Stimulated activated naive CD4-positive, alpha-beta T cell treated with Interleukin-2 at 50 U/mL for 16 hours (primary cell): Measurements from ENCODE around the gene SLC23A3.

Source experiments
- DNase-seq: peaks from one replicate; lab custom pipeline; 2025; lab: John Stamatoyannopoulos, UW

The SLC23A3 gene

DNA sequence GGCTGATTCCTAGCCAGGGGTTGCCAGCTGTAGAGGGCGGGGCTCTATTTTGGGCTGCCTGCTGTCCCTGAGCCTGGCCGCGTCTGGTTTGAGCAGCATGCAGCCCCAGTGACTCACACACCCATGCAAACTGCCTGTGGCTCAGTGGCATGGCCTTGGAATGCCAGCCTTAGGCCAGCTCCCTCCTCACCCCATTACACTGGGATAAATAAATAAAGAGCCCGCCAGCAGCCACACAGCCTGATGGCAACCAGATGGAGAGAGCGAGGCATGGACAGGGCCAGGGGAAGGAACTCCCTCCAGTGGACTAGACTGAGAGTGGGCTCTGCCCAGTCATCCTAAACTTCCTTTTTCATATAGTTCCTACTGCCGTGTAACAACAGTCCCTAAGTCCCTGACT is 27.5 kb downstream of the SLC23A3 start:
- DNase-seq, result no peak

DNA sequence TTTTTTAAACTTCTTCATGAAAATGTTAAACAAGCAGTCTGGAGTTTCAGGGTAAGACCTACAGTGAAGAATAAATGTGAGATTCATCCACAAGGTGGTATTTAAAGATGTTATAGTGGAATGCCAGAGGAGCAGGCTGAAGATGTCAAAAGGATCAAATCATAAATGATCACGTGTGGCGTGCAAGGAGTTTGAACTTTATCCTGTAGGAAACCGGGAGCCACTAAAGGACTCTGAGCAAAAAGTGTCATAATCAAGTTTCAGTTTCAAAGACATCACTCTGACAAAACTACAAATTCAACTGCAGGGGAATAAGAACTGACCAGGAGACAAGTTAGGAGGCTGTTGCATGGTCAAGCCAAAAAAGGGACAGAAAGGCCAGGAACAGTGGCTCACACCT is 29.1 kb downstream of the SLC23A3 start:
- DNase-seq, result no peak

DNA sequence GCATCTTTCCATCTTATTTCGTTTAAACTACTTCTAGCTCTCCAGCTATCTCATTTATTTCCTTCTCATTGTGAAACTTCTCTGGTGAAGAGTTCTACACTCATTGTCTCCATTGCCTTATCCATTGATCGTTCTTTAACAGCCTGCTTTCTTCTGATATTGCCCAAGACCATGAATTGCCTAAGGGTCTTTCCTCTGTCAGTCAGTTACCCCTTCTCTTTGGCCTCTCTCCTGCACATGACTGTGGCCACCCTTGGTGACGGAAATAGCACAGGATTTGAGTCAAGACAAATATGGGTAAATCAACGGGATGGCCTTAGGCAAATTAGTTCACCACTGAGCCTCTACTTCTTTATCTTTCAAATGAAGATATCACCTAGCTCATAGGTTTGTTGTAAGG is 35.9 kb downstream of the SLC23A3 start:
- no peak for DNase-seq

DNA sequence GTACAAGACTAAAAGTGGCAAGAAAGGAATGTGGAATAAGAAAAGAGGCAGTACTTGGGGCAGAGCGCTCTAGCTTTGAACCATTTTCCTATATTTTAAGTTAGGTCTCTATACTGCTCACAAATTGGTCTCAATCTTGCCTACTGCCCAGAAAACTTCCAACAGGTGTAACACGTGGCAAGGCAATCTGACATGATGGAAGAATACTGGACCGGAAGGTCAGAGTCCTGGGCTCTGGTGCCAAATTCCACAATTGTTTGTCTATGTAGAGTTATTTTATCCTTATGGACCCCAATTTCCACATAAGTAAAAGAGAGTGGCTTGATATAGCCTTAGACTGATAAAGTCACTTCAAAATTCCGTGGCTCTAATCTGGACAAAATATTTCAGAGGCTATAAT is 38.1 kb downstream of the SLC23A3 start:
- DNase-seq, result no peak

- DNase-seq, result no peak
These were observed 38.5 kb downstream of the SLC23A3 start for GRCh38 chr2:219131327-219131726.

DNA sequence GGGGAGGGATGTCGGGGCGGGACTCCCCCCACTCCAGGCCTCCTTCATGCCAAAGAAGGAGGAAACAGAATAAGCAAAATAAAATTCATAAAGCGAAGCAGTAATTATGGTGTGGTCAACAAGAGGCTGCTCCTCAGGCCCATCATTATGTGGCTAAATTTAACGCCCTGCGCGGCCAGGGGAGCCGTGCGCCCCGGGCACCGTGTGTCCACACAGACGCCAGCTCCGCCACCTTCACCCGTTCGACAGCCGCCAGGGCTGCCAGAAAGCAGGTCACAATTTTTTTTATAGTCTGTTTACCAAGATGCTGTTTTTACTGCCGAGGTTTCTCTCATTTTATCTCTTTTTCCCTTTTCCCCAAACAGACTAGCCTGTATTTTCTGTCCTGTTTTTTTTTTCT is 40.2 kb downstream of the SLC23A3 start:
- DNase-seq, result no peak

GRCh38 chr2:219128396-219128795 is 41.4 kb downstream of the SLC23A3 start:
- DNase-seq, result no peak

DNA sequence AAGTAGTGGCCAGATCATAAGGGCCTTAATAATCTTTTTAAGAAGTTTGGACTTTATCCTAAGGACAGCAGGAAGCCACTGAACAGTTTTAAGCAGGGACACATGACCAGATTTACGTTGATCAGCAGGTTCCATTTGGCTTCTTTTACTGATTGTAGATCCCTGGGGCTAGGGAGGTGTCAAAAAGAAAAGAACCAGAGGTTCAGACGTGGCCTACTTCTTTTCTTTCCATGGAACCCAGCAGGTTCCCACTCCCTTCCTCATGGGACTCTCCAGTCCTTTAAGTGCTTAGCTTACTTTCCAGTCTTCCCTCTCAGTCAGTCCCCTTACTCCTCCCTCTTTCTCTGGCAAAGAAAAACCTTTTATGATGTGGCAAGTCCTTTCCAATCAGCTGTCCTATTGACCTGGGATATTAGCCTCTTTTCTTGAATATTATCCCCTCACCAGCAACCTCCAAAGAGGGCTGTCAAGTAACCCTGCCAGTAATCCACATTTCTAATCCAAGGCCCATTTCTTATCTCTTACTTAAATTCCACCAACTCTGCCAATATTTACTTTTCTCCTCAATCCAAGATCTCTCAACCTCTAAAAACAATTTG is 42.7 kb downstream of the SLC23A3 start:
- no peak for DNase-seq

GRCh38 chr2:219126555-219126954 is 43.3 kb downstream of the SLC23A3 start:
- DNase-seq, result no peak

GRCh38 chr2:219125886-219126270 is 44.0 kb downstream of the SLC23A3 start:
- DNase-seq, result no peak

GRCh38 chr2:219125225-219125885 is 44.5 kb downstream of the SLC23A3 start:
- DNase-seq, result peak; percentile 2

DNA sequence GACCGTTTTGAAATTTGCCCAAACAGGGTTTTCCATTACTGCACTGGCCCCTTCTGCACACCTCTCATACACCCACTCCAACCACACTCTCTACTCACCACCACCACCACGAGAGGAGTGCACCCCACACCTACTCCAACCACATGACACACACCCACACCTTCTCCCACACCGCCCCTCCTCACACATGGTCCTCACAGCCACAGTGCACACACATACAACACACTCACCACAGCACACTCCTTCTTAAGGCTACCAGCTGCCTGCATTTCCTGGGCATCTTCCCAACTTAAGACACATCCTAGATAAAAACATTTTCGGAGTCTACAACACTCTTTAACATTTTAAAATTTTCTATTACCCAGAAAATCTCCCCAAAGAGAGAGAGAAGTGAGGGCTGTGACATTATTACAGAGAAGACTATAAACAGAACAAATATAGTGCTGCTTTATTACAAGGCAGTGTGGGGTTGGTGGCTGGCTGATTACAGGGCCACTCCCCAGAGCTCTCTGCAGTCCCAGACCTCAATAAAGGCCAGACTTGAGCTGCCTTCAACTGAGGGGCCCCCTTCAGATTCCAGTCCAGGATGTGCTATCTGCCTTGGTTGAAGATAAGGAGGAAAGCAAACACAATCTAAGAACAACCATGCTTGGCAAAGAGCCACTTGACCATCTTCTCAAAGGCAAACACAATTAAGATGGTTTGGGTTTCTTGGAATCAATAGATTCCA is 45.3 kb downstream of the SLC23A3 start:
- no peak for DNase-seq

DNA sequence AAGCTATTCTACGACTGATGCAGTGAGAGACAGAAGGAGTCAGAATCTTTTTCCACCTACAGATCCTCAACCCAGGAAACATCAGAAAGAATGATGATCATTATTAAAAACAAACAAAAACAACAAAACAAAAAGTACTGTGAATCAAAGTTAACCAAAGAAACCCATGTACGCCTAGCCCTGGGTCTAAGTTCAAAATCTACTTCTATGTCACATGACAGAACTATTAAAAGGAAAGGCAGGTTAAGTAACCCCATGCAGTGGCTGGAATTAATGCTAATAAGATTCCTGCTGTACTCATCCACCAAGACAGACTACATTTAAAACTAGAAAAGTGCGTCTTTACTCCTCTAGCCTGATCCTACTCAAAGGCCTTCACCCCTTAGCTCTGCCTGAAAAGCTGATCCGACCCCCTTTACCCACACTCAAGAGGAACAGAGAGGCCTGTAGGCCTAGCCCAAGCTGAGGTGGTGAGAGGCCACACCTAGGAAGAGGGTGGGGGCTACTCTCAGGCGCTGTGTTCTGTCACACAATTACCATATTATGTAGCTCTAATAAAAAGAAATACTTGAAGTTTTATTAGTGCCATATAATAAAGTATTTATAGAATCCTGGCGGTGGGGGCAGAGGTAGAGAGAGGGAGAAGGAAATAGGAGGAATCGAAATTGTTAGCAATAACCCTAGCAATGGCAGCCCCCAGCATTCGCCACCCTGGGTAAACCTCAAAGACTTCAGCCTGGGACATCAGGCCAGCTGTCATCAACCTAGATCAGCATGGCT is 46.3 kb downstream of the SLC23A3 start:
- DNase-seq, result no peak

DNA sequence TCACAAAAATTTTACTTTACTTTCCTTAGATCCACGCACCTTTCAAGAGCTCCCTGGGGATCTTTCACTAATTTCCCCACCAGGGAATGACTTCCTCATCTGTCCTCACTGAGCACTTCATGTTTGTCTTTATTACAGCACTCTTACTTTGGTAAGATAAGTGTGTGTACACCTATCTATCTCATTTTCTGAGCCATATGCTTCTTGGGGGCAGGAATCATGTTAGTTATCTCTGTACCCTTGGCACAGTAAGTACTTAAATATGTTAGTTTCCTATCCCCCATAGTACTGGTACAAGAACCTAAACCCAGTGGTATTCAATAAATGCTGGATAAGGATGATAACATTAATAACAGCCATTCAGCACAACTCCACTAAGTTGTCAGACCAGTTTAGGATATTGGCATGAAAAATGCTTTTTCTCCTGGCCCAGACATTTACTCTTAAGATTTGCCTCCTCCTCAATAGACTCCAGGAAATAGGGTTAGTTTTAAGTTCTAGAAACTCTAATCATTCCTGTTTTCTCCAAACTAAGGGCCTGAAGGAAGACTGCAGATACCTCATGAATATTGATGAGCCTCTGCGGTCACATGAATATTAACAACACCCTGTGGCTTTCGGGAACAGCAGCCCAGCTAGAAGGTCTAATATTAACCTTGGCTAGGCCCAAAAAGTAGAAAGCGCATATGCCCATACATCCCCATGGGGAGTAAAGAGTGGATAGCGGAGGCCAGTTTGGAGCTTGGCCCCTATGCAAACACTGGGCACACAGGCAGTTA is 47.4 kb downstream of the SLC23A3 start:
- DNase-seq, result no peak

GRCh38 chr2:219120082-219120481 is 49.7 kb downstream of the SLC23A3 start:
- no peak for DNase-seq

GRCh38 chr2:219119422-219120043 is 50.3 kb downstream of the SLC23A3 start:
- DNase-seq, result peak; percentile 35

DNA sequence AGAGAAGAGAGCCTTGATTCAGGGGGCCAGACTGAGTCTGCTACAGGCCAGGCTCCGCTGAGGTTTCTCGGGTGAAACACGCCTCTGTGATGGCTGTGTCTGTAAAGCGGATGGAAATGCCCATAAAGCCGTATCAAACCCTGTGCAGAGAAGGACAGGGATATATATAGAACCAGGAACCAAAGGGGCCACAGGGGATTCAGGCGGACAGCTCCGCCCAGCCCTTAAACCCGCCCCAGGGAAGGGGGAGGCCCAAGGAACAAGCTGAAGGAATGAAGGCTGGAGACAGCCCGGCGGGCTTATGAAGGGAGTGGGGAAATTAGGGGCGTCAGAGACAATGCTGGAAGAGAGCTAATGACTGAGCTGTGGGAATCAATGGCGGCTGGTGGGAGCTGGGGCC is 51.3 kb downstream of the SLC23A3 start:
- no peak for DNase-seq

GRCh38 chr2:219116776-219117646 is 52.8 kb downstream of the SLC23A3 start:
- no peak for DNase-seq

DNA sequence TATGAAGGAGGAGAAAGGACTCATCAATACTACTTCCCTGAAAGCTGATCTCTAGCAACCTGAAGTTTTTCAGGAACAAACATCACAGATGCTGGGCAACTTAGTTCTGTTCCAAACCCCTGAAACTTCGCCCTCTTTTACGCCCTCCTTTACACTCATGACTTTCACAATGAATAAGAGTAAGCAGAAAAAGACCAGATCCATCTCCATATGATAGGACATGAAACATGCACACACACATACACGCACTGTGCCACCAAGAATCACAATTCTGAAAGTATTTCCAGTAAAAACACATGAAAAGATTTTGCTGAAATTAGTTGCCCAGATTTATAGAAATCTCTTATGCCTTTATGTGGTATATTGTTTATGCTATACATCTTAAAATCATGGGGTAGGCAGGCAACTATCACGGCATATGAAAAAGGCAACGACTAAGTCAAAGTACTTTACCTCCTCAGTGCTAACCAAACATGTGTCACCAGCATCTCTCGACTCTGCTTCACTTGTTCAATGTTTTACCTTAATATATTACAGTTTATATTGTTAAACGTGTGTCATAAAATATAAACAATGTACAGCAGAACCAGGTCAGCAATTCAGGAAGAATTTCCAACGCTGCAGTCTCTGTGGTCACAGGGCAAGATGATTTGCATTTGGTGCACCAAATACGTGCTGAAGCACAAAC is 57.0 kb downstream of the SLC23A3 start:
- no peak for DNase-seq

- no peak for DNase-seq
These were observed 57.8 kb downstream of the SLC23A3 start for GRCh38 chr2:219112062-219112406.
